Activated CD8-positive, alpha-beta memory T cell treated with anti-CD3 and anti-CD28 coated beads, Interleukin-2, amount 50 U/mL, for 1 hour (primary cell): ENCODE measurements around the gene ZNG1C.
"Not testable (repeated sequence)": the region's sequence is repeated elsewhere in the genome, so short reads cannot be mapped to it uniquely, and the experiment has no call there.

ENCODE experiments used
- DNase-seq: peaks from one replicate; pipeline ENCODE4 v3.0.0-alpha.2; 2020; ENCODE audit errors: extremely low read depth

The ZNG1C gene

DNA sequence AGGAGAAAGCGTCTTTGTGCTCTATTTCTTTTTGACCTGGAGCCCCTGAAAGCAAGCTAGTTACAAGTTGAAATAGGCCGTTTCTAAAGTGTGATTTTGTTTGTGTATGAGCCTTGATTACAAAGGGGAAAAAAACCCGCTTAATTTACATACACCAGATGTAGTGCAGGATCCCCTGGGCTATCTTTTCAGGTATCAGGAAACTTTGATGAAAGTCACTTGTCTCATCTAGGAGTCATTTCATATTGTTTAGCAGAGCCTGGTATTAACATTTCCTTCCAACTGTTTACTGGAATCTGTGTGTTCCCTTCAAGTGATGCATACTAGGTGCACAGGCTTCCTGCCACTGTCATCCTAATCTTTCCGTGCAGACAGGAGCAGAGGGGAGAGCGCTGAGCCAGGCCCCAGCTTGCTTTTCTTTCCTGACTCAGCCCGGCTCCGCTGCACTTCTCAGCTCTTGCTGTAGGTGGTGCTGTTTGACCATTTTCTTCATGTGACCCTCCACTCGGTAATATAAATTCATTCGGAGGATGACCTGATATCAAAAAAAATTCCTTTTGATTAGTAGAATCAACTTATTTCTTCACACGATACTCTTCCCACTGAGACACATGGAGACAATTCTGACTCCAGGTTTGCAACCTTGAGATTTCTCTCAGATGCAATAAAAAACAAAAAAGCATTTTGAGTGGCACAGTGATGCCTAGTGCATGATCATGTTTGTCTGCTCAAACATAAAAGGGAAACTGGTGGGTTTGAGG, 100.7 kb downstream of the ZNG1C start:
- not testable (repeated sequence) for DNase-seq

DNA sequence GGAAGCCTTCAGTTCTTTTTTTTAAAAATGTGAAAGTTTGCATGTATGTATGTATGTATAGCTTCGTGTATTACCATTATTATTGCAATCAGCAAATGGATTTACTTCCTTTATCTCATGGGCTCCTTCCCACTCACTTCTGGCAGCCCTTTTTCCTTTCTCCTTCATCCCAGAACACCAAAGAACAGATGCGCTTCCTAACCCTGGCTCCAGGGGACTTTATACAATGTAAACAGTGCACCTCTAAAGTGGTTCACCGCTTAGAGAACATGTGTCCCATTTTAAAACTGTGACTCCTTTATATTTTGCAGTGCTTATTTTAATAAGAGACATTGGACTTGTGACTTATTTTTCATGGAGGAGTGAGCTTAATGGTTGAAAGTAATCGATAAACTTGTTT, 101.5 kb downstream of the ZNG1C start:
- not testable (repeated sequence) for DNase-seq

DNA sequence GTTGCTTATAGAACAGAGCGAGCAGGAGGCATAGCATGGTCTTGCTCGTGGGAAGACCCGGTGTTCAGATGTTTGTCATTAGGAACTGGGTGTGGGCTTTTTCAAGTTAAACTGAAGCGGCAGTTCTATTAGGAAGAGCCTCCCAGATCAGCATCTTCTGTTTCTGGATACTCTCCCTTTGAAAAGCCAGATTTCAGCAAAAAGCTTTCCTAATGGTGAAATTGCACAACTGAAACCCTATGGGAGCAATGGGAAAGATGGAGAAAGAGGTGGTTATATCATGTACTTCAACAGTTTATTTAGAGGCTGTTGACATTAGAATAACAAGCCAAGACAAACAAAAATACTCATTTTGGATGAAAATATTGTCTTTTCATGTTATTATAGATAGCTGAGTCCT, 102.2 kb downstream of the ZNG1C start:
- DNase-seq: not testable (repeated sequence)
